CD14-positive monocyte (primary cell): ENCODE results near the gene XDH. TPM values are rescaled to one million over a fixed set of nuclear protein-coding genes. Genes with fewer than 3 reads are reported as not detected.

Experiments used
- DNase-seq, 3 donors: peaks; one replicate each; pipeline ENCODE4 v3.0.0-alpha.2; 2011 to 2022
- H2AFZ ChIP-seq: 2 replicates; pipeline ENCODE4 v1.6.0; 2012; ENCODE audit warnings: mild to moderate bottlenecking, low read depth, low read length, inconsistent platforms; ENCODE audit not compliant: insufficient read depth, poor library complexity, severe bottlenecking
- H3K27ac ChIP-seq, 2 donors: 1 replicate in 1 of 2; 2 replicates in 1 of 2; pipeline ENCODE4 v1.5.1; 2012 to 2013; ENCODE audit warnings: low read length in 2 of 2, control low read depth in 1 of 2, inconsistent platforms in 1 of 2, low read depth in 1 of 2, mild to moderate bottlenecking in 1 of 2
- H3K27me3 ChIP-seq, 2 donors: one replicate each; pipeline versions ENCODE4 v1.6.0 to v1.6.1; 2011 to 2013; ENCODE audit warnings: low read length in 2 of 2; ENCODE audit not compliant: control insufficient read depth in 2 of 2, insufficient read depth in 2 of 2
- H3K36me3 ChIP-seq, 2 donors: replicated peaks in 1 of 2; 1 replicate in 1 of 2; 2 replicates in 1 of 2; pipeline versions ENCODE4 v1.5.1 to v1.6.1; 2012 to 2013; ENCODE audit warnings: low read length in 2 of 2, control low read depth in 1 of 2, inconsistent platforms in 1 of 2, mild to moderate bottlenecking in 1 of 2; ENCODE audit not compliant: insufficient read depth in 2 of 2, control insufficient read depth in 1 of 2
- H3K4me1 ChIP-seq, 2 donors: 1 replicate in 1 of 2; 2 replicates in 1 of 2; pipeline versions ENCODE4 v1.5.1 to v1.6.1; 2012 to 2013; ENCODE audit warnings: low read length in 2 of 2, control low read depth in 1 of 2, inconsistent platforms in 1 of 2, mild to moderate bottlenecking in 1 of 2, moderate library complexity in 1 of 2; ENCODE audit not compliant: insufficient read depth in 2 of 2, control insufficient read depth in 1 of 2
- H3K4me2 ChIP-seq: replicated peaks from 2 replicates; pipeline ENCODE3; 2012; ENCODE audit warnings: low read length, moderate library complexity, mild to moderate bottlenecking; ENCODE audit not compliant: poor library complexity, severe bottlenecking; ENCODE audit errors: extremely low read depth
- H3K4me3 ChIP-seq, 3 experiments: fragments of 200-600 bp in 1 of 3; sonication (generic) in 1 of 3; replicated peaks in 1 of 3; 1 replicate in 2 of 3; 2 replicates in 1 of 3; pipeline ENCODE4 v1.5.1; 2011 to 2013; ENCODE audit warnings: low read length in 3 of 3, mild to moderate bottlenecking in 3 of 3, control low read depth in 2 of 3, low read depth in 2 of 3, inconsistent platforms in 1 of 3, moderate library complexity in 1 of 3
- H3K79me2 ChIP-seq: 2 replicates; pipeline ENCODE4 v1.6.0; 2012; ENCODE audit warnings: mild to moderate bottlenecking, control low read depth, inconsistent platforms, low read length, moderate library complexity; ENCODE audit not compliant: insufficient read depth
- H3K9ac ChIP-seq: 2 replicates; pipeline ENCODE4 v1.6.0; 2017; ENCODE audit warnings: low read length, mild to moderate bottlenecking; ENCODE audit not compliant: insufficient read depth, poor library complexity, severe bottlenecking
- H3K9me3 ChIP-seq, 2 donors: replicated peaks in 1 of 2; 1 replicate in 1 of 2; 2 replicates in 1 of 2; pipeline versions ENCODE4 v1.5.1 to v1.6.1; 2012 to 2013; ENCODE audit warnings: low read length in 2 of 2, control low read depth in 1 of 2; ENCODE audit not compliant: control insufficient read depth in 1 of 2, insufficient read depth in 1 of 2
- H4K20me1 ChIP-seq: 2 replicates; pipeline ENCODE4 v1.6.0; 2012; ENCODE audit warnings: mild to moderate bottlenecking, low read length, control low read depth, moderate library complexity; ENCODE audit not compliant: insufficient read depth
- H3K27ac Mint-ChIP-seq, 7 donors: one replicate each; pipeline ENCODE4 v1.8.0; 2020; ENCODE audit warnings: mild to moderate bottlenecking in 7 of 7, mixed read lengths in 7 of 7, moderate library complexity in 6 of 7, inconsistent platforms in 2 of 7
- H3K27me3 Mint-ChIP-seq, 3 donors: one replicate each; pipeline ENCODE4 v1.8.0; 2021 to 2022; ENCODE audit warnings: low read depth in 3 of 3, mild to moderate bottlenecking in 3 of 3, mixed read lengths in 3 of 3, moderate library complexity in 3 of 3, inconsistent platforms in 1 of 3
- H3K36me3 Mint-ChIP-seq, 2 donors: one replicate each; pipeline ENCODE4 v1.8.0; 2020; ENCODE audit warnings: mixed read lengths in 2 of 2, inconsistent platforms in 1 of 2, mild to moderate bottlenecking in 1 of 2
- H3K4me1 Mint-ChIP-seq: one replicate; pipeline ENCODE4 v1.8.0; 2020; ENCODE audit warnings: mild to moderate bottlenecking, mixed read lengths
- H3K4me3 Mint-ChIP-seq, 2 donors: one replicate each; pipeline ENCODE4 v1.8.0; 2020; ENCODE audit warnings: mild to moderate bottlenecking in 2 of 2, mixed read lengths in 2 of 2, moderate library complexity in 1 of 2
- H3K9me3 Mint-ChIP-seq, 7 donors: one replicate each; pipeline ENCODE4 v1.8.0; 2020 to 2022; ENCODE audit warnings: mixed read lengths in 7 of 7, mild to moderate bottlenecking in 6 of 7, moderate library complexity in 6 of 7, inconsistent platforms in 2 of 7
- CTCF ChIP-seq: fragments of 200-600 bp; IDR thresholded peaks from one replicate; pipeline ENCODE4 v1.8.0; 2022; ENCODE audit warnings: antibody characterized with exemption, mild to moderate bottlenecking
- WGBS: methylation state at CpG from one replicate; pipeline ENCODE4 v1.1.5; 2013; ENCODE audit warnings: missing lambda C conversion rate; ENCODE audit not compliant: insufficient coverage; 5-methylcytosine and 5-hydroxymethylcytosine counted together
- intact Hi-C, 2 donors: fragments of 100-400 bp; cut with micrococcal nuclease; formaldehyde crosslinking; loops; one replicate each; pipeline versions ENCODE4 v1.15.0 to v1.15.1; 2023
- polyA plus RNA-seq, 3 donors: library from polyadenylated mRNA; depleted of rRNA in 1 of 3; unstranded in 2 of 3; stranded (reverse) in 1 of 3; fragments of 300-500 nt in 2 of 3; fragments of >200 nt in 1 of 3; fragmentation: Illumina TruSeq in 2 of 3; gene quantifications; 1 replicate in 2 of 3; 2 replicates in 1 of 3; pipeline ENCODE4 v1.2.3, GENCODE V29; 2012 to 2021

The XDH gene
- polyA plus RNA-seq, 3 donors, result not detected

DNA sequence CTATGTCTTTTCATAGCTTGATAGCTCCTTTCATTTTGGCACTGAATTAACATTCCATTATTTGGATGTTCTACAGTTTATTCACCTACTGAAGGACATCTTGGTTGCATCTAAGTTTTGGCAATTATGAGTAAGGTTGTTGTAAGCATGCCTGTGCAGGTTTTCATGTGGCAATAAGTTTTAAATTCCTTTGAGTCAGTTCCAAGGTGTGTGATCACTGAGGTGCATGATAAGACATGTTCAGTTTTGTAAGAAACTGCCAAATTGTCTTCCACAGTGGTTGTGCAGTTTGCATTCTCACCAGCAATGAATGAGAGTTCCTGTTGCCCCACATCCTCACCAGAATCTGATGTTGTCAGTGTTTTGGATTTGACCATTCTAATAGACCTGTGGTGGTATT, 24.2 kb downstream of the XDH start:
- Histone ChIP-seq H3K4me1 (peaks cover 14% of the 10 kb centered on the region in 2 donors), H3K9ac (no peak overlapping the region), H3K4me3 (no peak overlapping the region), H3K9me3 (no peaks in the 10 kb centered on the region), H3K27me3 (no peaks in the 10 kb centered on the region), H3K27ac (no peak overlapping the region), H2AFZ (no peak overlapping the region), H4K20me1 (no peaks in the 10 kb centered on the region), H3K36me3 (no peaks in the 10 kb centered on the region), H3K79me2 (no peaks in the 10 kb centered on the region), H3K4me2 (no peak overlapping the region)
- Mint-ChIP-seq H3K9me3 (peaks cover 0 to 2% (median 0%) of the 10 kb centered on the region in 7 donors), H3K27me3 (peaks cover 0 to 13% (median 0%) of the 10 kb centered on the region in 3 donors), H3K27ac (no peak overlapping the region), H3K36me3 (no peaks in the 10 kb centered on the region), H3K4me3 (no peak overlapping the region), H3K4me1 (peaks cover 17% of the 10 kb centered on the region)
- TF ChIP-seq CTCF, result no peak
- intact Hi-C loops, result no loop called here
- DNase-seq, result no peak

DNA sequence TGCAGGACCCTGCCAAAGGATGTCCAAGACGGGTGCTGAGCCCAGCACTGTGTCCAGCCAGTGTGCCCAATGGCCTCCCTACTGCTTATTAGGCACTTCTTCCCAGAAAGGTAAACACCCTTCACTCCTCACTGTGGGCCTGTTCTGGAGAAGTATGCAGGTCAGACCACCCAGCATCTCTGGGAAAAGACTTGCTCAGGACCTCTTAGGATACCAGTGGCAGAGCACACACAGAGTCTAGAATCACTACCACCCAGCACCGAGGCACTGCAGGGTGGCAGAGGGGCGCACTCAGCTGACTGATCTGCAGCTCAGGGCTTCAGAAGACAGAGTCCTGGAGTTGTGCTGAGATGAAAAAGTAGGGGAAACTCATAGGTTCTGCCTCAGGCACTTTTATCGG, 25.8 kb downstream of the XDH start:
- no peaks in the 10 kb centered on the region for H3K36me3 Mint-ChIP-seq
- no peaks in the 10 kb centered on the region for H3K9me3 ChIP-seq
- H3K27ac Mint-ChIP-seq, result peak overlapping the region in 1 of 7 donors; percentile 41
- H3K79me2 ChIP-seq, result no peaks in the 10 kb centered on the region
- H3K4me3 Mint-ChIP-seq, result no peak overlapping the region
- H2AFZ ChIP-seq, result no peak overlapping the region
- intact Hi-C loops, result no loop called here
- H3K27me3 ChIP-seq, result no peaks in the 10 kb centered on the region
- H3K9me3 Mint-ChIP-seq, result peaks cover 0 to 2% (median 0%) of the 10 kb centered on the region in 7 donors
- H3K36me3 ChIP-seq, result no peaks in the 10 kb centered on the region
- H3K27me3 Mint-ChIP-seq, result peaks cover 0 to 11% (median 0%) of the 10 kb centered on the region in 3 donors
- H3K4me1 Mint-ChIP-seq, result peaks cover 33% of the 10 kb centered on the region
- H4K20me1 ChIP-seq, result no peaks in the 10 kb centered on the region
- no peak overlapping the region for H3K9ac ChIP-seq
- H3K4me3 ChIP-seq, result no peak overlapping the region
- no peak for DNase-seq
- 86% methylated on average over 2 of the region's 4 CpGs for WGBS
- H3K4me1 ChIP-seq, result peaks cover 29 to 30% of the 10 kb centered on the region in 2 donors
- H3K27ac ChIP-seq, result no peak overlapping the region
- H3K4me2 ChIP-seq, result no peak overlapping the region
- TF ChIP-seq CTCF, result no peak
